HUES64 (cell line): ENCODE data around the gene AGMO.

Experiments used
- H3K27ac ChIP-seq: 2 replicates; pipeline ENCODE4 v1.7.0; 2013; ENCODE audit warnings: low read depth, low read length, inconsistent platforms
- H3K27me3 ChIP-seq: 2 replicates; pipeline ENCODE4 v1.6.1; 2013; ENCODE audit warnings: mild to moderate bottlenecking, low read length; ENCODE audit not compliant: insufficient read depth
- H3K36me3 ChIP-seq: 2 replicates; pipeline ENCODE4 v1.6.1; 2013; ENCODE audit warnings: mild to moderate bottlenecking, low read length; ENCODE audit not compliant: insufficient read depth
- H3K4me1 ChIP-seq: 2 replicates; pipeline ENCODE4 v1.6.1; 2013; ENCODE audit warnings: mild to moderate bottlenecking, low read length, moderate library complexity; ENCODE audit not compliant: insufficient read depth
- H3K4me3 ChIP-seq: 2 replicates; pipeline ENCODE4 v1.5.1; 2013; ENCODE audit warnings: mild to moderate bottlenecking, low read length, moderate library complexity
- H3K9ac ChIP-seq: 2 replicates; pipeline ENCODE4 v1.6.1; 2013; ENCODE audit warnings: mild to moderate bottlenecking, low read depth, low read length
- H3K9me3 ChIP-seq: 2 replicates; pipeline ENCODE4 v1.6.1; 2013; ENCODE audit warnings: low read depth, low read length; ENCODE audit not compliant: insufficient read depth
- WGBS: fragments of 150-250, 120-280 bp; methylation state at CpG from one replicate; pipeline ENCODE4 v1.1.7; 2013; ENCODE audit warnings: missing lambda C conversion rate; 5-methylcytosine and 5-hydroxymethylcytosine counted together

Gene AGMO

DNA sequence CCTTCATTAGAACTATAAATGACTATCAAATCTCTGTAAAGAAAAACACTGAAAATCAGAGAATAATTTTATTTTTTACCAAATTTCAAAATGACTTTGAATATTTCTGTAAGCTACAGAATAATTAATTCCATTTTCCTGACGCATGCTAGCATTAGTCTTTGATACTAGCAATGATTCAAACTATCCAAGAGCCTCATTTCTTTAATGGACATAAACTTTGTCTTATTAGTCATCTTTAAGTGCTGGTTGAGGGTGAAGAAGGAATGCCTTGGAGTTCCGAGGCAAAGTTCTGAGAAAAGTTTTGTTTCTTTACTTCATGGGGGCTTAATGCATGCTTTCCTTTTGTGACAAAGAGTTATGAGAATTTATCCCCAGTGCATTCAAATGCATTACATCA is 137.3 kb downstream of the AGMO start:
- Histone ChIP-seq H3K36me3 (no peaks in the 10 kb centered on the region), H3K9ac (no peak overlapping the region), H3K27me3 (no peaks in the 10 kb centered on the region), H3K4me3 (no peak overlapping the region), H3K4me1 (no peaks in the 10 kb centered on the region), H3K27ac (no peak overlapping the region), H3K9me3 (no peaks in the 10 kb centered on the region)
- WGBS: 91% methylated on average over 2 of the region's 2 CpGs

DNA sequence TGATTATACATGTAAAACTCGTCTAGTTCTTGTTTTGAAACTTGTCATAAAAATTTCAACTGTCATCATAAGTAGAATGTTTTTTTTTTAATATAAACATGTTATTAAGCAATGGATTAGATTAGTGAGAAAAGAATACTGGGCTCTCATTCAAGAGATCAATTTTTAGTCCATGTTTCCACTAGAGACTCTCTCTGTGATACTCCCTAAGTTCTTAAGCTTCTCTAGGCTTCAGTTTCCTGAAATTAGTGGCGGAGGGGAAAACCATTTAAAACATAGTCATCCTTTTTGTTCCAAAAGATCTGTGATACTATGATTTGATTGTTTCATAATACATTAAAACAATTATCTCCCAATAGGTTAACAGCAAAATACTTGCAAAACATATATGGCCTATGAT is 142.2 kb downstream of the AGMO start:
- H3K4me3 ChIP-seq: no peak overlapping the region
- no peaks in the 10 kb centered on the region for H3K4me1 ChIP-seq
- no peak overlapping the region for H3K9ac ChIP-seq
- no peak overlapping the region for H3K27ac ChIP-seq
- no peaks in the 10 kb centered on the region for H3K36me3 ChIP-seq
- WGBS: no CpG with 5 or more reads among the region's 2 CpGs
- no peaks in the 10 kb centered on the region for H3K27me3 ChIP-seq
- peaks cover 8% of the 10 kb centered on the region; the same call in 1 of the 2 replicates for H3K9me3 ChIP-seq

DNA sequence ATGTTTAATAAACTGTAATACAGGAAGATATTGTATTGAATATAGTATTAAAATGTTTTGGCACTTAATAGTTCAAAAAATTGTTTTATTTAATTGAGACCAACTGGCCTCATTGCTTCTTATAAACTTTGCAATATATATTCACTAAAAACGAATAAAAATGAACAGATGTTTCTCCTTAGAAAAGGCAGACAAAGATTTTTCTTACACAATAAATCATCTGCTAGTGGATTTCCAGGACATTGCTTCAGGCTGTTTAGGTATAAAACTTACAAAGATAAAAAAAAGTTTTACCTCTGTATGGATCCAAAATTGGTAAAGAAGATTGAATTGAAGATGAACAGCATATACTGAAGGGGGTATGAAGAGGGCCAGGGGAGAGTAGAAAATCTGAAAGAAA is 143.6 kb downstream of the AGMO start:
- no peak overlapping the region for H3K27ac ChIP-seq
- no peaks in the 10 kb centered on the region for H3K27me3 ChIP-seq
- no peak overlapping the region for H3K9ac ChIP-seq
- H3K4me3 ChIP-seq: no peak overlapping the region
- no peaks in the 10 kb centered on the region for H3K4me1 ChIP-seq
- H3K9me3 ChIP-seq: peaks cover 12% of the 10 kb centered on the region; the same call in 1 of the 2 replicates
- WGBS: 78% methylated on average over 1 of the region's 1 CpG
- H3K36me3 ChIP-seq: no peaks in the 10 kb centered on the region

DNA sequence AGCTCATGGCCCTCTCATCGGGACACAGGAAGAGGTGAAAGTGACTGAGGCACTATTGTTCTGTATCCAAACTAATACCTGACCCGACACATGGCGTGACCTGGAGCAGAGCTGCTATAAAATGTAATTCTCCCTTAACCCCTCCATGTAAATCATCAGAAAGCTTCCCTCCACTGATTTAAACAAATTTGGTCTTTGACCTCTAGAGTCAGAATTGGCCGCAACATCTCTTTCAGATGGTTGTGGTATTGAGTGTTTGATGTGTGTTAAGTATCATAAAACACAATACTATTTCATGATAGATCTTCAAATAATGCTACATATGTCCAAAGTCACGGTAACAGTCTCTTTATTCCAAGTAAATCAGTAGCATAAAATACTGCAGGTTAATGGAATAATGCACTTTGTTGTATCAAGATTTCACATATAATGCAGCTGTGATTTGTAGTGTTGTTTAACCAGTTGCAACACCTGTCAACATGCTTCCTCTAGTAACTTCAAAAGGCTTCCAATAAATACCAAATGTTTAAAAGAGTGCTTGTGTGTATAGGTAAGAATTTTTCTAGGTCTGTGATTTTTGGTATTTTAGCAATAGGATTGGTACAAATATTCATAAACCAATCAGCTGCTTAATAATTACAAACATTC is 144.3 kb downstream of the AGMO start:
- Histone ChIP-seq H3K4me3 (no peak overlapping the region), H3K36me3 (no peaks in the 10 kb centered on the region), H3K4me1 (no peaks in the 10 kb centered on the region), H3K27ac (no peak overlapping the region), H3K9me3 (peaks cover 12% of the 10 kb centered on the region; the same call in 1 of the 2 replicates), H3K27me3 (no peaks in the 10 kb centered on the region), H3K9ac (no peak overlapping the region)
- WGBS: 95% methylated on average over 4 of the region's 5 CpGs

DNA sequence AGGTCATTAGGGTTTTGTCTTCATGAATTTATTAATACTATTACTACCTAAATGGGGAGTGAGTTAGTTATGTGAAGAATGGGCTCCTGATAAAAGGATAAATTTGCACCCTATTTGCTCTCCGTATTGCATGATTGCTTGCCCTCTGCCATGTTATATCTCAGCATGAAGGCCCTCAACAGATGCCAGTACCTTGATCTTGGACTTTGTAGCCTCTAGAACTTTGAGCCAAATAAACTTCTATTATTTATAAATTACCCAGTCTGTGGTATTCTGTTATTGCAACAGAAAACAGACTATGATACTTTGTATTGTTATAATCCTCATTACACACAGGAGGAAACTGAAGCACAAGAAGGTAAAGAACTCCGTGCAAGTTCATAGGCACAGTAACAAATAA is 150.8 kb downstream of the AGMO start:
- no peaks in the 10 kb centered on the region for H3K36me3 ChIP-seq
- no peaks in the 10 kb centered on the region for H3K4me1 ChIP-seq
- H3K9ac ChIP-seq: no peak overlapping the region
- H3K4me3 ChIP-seq: no peak overlapping the region
- 90% methylated on average over 2 of the region's 2 CpGs for WGBS
- H3K27me3 ChIP-seq: no peaks in the 10 kb centered on the region
- no peak overlapping the region for H3K27ac ChIP-seq
- peaks cover 12% of the 10 kb centered on the region; the same call in 1 of the 2 replicates for H3K9me3 ChIP-seq

DNA sequence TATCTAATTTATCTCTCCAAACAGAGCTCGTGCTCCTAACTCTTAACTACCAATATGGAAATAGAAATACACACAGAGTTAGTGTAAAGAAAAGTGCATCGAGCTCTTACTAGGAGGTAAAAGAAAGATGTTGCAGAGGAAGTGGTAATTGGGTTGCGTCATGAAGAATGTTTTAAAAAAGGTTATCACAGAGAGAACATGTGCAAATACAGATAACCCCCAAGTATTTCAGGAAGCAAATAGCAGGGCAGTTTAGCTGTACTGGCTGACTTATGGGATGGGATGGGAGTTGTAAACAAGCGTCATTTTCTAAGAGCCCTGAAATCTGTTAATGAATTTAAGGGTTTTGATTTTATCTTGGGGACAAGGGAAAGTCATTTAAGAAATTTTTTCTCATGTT is 153.9 kb downstream of the AGMO start:
- Histone ChIP-seq H3K36me3 (no peaks in the 10 kb centered on the region), H3K9ac (no peak overlapping the region), H3K4me3 (no peak overlapping the region), H3K9me3 (no peaks in the 10 kb centered on the region), H3K27ac (no peak overlapping the region), H3K27me3 (no peaks in the 10 kb centered on the region), H3K4me1 (peaks cover 5% of the 10 kb centered on the region)
- 96% methylated on average over 3 of the region's 4 CpGs for WGBS

DNA sequence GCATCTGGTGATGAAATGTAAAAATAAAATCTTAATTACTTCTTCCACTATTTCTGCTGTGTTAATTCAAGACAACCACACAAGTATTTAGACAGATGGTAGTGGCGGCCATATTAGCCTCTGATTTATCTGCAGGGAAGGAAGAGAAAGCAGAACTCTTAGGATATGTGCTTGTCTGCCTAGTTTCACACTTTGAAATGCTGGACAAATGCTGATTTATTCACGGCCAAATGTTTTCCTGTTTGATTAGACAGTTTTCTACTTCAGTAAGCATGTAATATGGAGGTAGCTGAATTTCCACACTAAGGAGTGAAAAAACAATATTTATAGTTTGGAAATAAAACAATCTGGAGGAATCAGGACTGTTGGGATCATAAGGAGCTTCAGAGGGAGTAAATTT is 158.1 kb downstream of the AGMO start:
- no peak overlapping the region for H3K27ac ChIP-seq
- WGBS: 86% methylated on average over 2 of the region's 2 CpGs

DNA sequence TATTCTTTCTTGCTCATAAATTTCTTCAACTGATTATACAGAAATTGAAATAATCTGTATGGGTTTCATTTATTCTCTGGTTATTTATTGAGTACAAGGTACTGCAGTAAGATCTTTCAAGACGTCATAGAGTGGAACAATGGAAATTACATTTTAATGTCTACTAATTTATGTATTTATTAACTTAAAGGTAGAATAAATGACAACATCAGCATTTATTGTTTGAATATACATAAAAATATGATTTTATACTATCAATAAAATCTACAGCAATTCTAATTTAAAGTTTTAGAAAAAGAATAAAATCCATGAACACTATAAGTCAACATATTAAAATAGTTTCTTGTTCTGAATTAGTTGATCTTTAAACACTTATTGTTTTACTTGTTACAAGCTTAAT is 158.5 kb downstream of the AGMO start:
- no peak overlapping the region for H3K4me3 ChIP-seq
- no peak overlapping the region for H3K9ac ChIP-seq
- no CpG with 5 or more reads among the region's 1 CpG for WGBS
- no peak overlapping the region for H3K27ac ChIP-seq
- H3K36me3 ChIP-seq: no peaks in the 10 kb centered on the region
- no peaks in the 10 kb centered on the region for H3K9me3 ChIP-seq
- H3K27me3 ChIP-seq: no peaks in the 10 kb centered on the region
- peaks cover 8% of the 10 kb centered on the region for H3K4me1 ChIP-seq

More for the DNA sequence above, 158.1 kb downstream of the AGMO start:
- Histone ChIP-seq H3K27me3 (no peaks in the 10 kb centered on the region), H3K4me3 (no peak overlapping the region), H3K9ac (no peak overlapping the region), H3K9me3 (no peaks in the 10 kb centered on the region), H3K36me3 (no peaks in the 10 kb centered on the region), H3K4me1 (peaks cover 8% of the 10 kb centered on the region)

DNA sequence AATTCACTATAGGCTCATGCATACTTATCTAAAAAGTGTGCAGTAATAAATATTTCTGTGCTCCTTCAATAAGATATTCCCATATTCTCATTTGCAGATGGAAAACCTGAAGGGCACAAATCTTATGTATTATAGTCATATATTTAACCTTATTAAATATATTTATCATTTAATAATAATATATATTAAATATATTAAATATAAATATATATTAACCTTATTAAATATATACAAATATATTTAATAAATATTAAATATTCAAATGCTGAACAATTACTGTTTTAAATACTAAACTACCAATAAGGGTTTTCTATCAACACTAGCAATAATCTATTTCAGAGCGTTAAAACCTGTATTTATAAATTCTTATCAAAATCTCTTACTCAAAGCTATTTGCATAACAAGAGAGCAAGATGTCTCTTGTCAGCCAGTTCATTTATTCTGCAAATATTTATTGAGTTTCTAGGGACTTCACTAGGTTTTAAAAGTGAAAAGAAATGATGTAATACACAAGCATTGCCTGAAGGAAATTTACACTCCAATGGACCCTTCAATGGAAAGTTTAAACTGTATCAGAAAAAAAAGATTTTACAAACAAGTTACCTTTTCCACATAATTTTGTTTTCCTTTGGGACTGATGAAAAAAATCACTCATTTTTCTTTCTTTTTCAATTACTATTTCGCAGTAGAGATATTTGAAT is 159.2 kb downstream of the AGMO start:
- H3K9me3 ChIP-seq: no peaks in the 10 kb centered on the region
- H3K27me3 ChIP-seq: no peaks in the 10 kb centered on the region
- H3K36me3 ChIP-seq: no peaks in the 10 kb centered on the region
- no peak overlapping the region for H3K9ac ChIP-seq
- no peak overlapping the region for H3K27ac ChIP-seq
- H3K4me3 ChIP-seq: no peak overlapping the region
- H3K4me1 ChIP-seq: peaks cover 8% of the 10 kb centered on the region
- WGBS: 100% methylated on average over 1 of the region's 2 CpGs

DNA sequence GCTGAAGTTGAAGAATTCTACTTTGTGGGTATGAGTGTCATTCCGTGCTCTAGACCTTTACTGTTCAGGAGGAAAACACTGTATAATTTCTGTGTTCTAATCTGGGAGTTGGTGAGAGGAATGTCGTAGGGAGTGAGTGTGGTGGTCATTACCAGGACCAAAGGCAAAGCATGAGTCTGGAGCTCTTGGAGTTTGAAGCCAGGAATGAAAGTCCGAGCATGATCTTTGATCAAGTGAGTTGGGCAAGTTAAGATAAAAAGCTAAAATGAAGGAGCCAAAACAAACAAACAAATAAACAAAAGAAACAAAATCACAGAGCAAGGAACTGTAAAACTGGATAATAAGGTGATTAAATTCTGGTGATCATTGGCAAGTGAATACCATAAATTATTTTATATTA is 161.4 kb downstream of the AGMO start:
- 92% methylated on average over 3 of the region's 3 CpGs for WGBS
- Histone ChIP-seq H3K9ac (no peak overlapping the region), H3K27me3 (no peaks in the 10 kb centered on the region), H3K27ac (no peak overlapping the region), H3K36me3 (no peaks in the 10 kb centered on the region), H3K4me3 (no peak overlapping the region), H3K9me3 (peaks cover 5% of the 10 kb centered on the region; the same call in 1 of the 2 replicates), H3K4me1 (peaks cover 8% of the 10 kb centered on the region)

DNA sequence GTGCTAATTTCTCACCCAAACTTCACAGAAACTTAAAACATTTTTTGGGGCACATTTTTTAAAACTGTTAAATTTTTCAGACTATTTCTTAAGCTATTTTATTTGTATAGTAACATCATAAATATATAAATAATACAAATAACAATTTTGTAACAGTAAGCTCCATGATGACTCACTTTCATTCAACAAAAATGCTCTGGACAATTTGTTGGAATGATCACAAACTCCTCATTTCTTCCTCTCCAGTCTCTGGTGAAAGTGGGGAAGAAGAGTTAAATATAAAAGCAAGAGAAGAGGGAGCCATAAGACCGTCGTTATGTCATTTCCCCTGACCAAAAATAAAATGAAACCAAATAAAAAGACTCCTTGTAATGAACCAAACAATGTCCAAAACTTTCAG is 162.4 kb downstream of the AGMO start:
- H3K9ac ChIP-seq: no peak overlapping the region
- no peaks in the 10 kb centered on the region for H3K36me3 ChIP-seq

More for the DNA sequence above, 162.4 kb downstream of the AGMO start:
- H3K4me1 ChIP-seq: peaks cover 8% of the 10 kb centered on the region
- no peak overlapping the region for H3K27ac ChIP-seq
- 90% methylated on average over 2 of the region's 2 CpGs for WGBS
- no peak overlapping the region for H3K4me3 ChIP-seq
- no peaks in the 10 kb centered on the region for H3K27me3 ChIP-seq
- H3K9me3 ChIP-seq: peaks cover 5% of the 10 kb centered on the region; the same call in 1 of the 2 replicates
